ENCODE measurements around the gene GRIA4.

The GRIA4 gene

DNA sequence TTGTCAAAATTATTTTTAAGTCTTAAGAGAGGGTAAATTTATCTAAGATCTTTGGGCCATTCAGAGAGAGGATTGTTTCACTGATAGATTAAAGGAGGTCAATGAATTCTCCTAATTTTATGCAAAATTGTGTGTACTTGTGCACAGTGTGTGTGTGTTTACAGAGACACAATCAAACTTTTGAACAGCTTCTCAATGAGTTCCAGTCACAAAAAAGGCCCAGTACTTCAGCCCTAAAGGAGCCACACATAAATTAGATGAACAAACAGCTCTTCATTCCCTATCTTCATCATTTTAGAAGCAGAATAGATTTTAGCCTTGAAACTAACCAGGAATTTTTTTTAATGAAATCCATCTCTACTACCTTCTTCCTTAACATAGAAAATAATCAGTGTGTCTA lies 9.7 kb downstream of the GRIA4 start:
- TF ChIP-seq SIN3A (IDR thresholded peaks at IDR 0.05; ENCODE audit: borderline replicate concordance, insufficient read depth, low read length) (no peak), FOXP2 (optimal IDR thresholded peaks at IDR 0.05; ENCODE audit: borderline replicate concordance, extremely low read depth, extremely low read length, insufficient read depth) (no peak), TAF1 (IDR thresholded peaks at IDR 0.05; ENCODE audit: borderline replicate concordance, insufficient read depth, low read length) (no peak), POLR2AphosphoS5 (IDR thresholded peaks at IDR 0.05; ENCODE audit: low read depth, low read length) (no peak)
- TF ChIP-seq, protein P1, sequence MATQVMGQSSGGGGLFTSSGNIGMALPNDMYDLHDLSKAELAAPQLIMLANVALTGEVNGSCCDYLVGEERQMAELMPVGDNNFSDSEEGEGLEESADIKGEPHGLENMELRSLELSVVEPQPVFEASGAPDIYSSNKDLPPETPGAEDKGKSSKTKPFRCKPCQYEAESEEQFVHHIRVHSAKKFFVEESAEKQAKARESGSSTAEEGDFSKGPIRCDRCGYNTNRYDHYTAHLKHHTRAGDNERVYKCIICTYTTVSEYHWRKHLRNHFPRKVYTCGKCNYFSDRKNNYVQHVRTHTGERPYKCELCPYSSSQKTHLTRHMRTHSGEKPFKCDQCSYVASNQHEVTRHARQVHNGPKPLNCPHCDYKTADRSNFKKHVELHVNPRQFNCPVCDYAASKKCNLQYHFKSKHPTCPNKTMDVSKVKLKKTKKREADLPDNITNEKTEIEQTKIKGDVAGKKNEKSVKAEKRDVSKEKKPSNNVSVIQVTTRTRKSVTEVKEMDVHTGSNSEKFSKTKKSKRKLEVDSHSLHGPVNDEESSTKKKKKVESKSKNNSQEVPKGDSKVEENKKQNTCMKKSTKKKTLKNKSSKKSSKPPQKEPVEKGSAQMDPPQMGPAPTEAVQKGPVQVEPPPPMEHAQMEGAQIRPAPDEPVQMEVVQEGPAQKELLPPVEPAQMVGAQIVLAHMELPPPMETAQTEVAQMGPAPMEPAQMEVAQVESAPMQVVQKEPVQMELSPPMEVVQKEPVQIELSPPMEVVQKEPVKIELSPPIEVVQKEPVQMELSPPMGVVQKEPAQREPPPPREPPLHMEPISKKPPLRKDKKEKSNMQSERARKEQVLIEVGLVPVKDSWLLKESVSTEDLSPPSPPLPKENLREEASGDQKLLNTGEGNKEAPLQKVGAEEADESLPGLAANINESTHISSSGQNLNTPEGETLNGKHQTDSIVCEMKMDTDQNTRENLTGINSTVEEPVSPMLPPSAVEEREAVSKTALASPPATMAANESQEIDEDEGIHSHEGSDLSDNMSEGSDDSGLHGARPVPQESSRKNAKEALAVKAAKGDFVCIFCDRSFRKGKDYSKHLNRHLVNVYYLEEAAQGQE (IDR thresholded peaks at IDR 0.05; ENCODE audit: insufficient read depth in 1 of 2, low read depth in 2 of 2, low read length in 2 of 2), result no peak

GRCh38 chr11:105622016-105622415 lies 12.1 kb downstream of the GRIA4 start:
- TF ChIP-seq, protein P1 (IDR thresholded peaks at IDR 0.05; ENCODE audit: insufficient read depth in 1 of 2, low read depth in 2 of 2, low read length in 2 of 2), result no peak

GRCh38 chr11:105632316-105632715 lies 22.4 kb downstream of the GRIA4 start:
- TF ChIP-seq FOXP2 (optimal IDR thresholded peaks at IDR 0.05; ENCODE audit: borderline replicate concordance, extremely low read depth, extremely low read length, insufficient read depth) (no peak), TAF1 (IDR thresholded peaks at IDR 0.05; ENCODE audit: borderline replicate concordance, insufficient read depth, low read length) (no peak), POLR2AphosphoS5 (IDR thresholded peaks at IDR 0.05; ENCODE audit: low read depth, low read length) (no peak), SIN3A (IDR thresholded peaks at IDR 0.05; ENCODE audit: borderline replicate concordance, insufficient read depth, low read length) (no peak)
- TF ChIP-seq, protein P1 (IDR thresholded peaks at IDR 0.05; ENCODE audit: insufficient read depth in 1 of 2, low read depth in 2 of 2, low read length in 2 of 2), result no peak

DNA sequence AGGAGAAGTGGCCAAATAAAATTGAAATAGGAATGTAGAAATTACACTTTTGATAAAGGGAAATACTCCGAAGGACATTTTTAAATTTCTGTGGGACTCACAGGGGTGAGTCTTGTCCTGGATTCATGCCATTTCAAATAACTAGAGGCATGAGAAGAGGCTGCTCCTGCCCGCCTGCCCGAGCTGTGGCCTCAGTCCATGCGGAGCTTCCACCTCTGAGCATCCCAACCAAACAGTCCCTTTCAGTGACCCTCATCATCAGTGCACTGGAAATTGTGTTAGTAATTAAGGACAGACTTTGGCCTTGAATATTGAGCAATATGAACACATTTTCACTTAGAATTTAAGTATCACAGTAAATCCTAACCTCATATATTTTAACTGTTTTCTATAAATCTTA lies 25.6 kb downstream of the GRIA4 start:
- no peak for TF ChIP-seq FOXP2 (optimal IDR thresholded peaks at IDR 0.05; ENCODE audit: borderline replicate concordance, extremely low read depth, extremely low read length, insufficient read depth)
- TF ChIP-seq POLR2AphosphoS5 (IDR thresholded peaks at IDR 0.05; ENCODE audit: low read depth, low read length), result no peak
- TF ChIP-seq SIN3A (IDR thresholded peaks at IDR 0.05; ENCODE audit: borderline replicate concordance, insufficient read depth, low read length), result no peak
- TF ChIP-seq, protein P1 (IDR thresholded peaks at IDR 0.05; ENCODE audit: insufficient read depth in 1 of 2, low read depth in 2 of 2, low read length in 2 of 2), result no peak
- no peak for TF ChIP-seq TAF1 (IDR thresholded peaks at IDR 0.05; ENCODE audit: borderline replicate concordance, insufficient read depth, low read length)

GRCh38 chr11:105636496-105636895 lies 26.6 kb downstream of the GRIA4 start:
- TF ChIP-seq POLR2AphosphoS5 (IDR thresholded peaks at IDR 0.05; ENCODE audit: low read depth, low read length) (no peak), SIN3A (IDR thresholded peaks at IDR 0.05; ENCODE audit: borderline replicate concordance, insufficient read depth, low read length) (no peak), TAF1 (IDR thresholded peaks at IDR 0.05; ENCODE audit: borderline replicate concordance, insufficient read depth, low read length) (no peak), FOXP2 (optimal IDR thresholded peaks at IDR 0.05; ENCODE audit: borderline replicate concordance, extremely low read depth, extremely low read length, insufficient read depth) (no peak)
- TF ChIP-seq, protein P1 (IDR thresholded peaks at IDR 0.05; ENCODE audit: insufficient read depth in 1 of 2, low read depth in 2 of 2, low read length in 2 of 2), result no peak

All from PFSK-1 (cell line).